H9 (cell line): ENCODE results near the gene EFCAB5. TPM values are rescaled to one million over a fixed set of nuclear protein-coding genes. Genes with fewer than 3 reads are reported as not detected.
A peak's percentile ranks its signal among the peaks of the same experiment; 100 is the strongest.

Experiments
- DNase-seq: peaks from one replicate; pipeline ENCODE4 v3.0.0-alpha.2; 2017
- H2AFZ ChIP-seq: one replicate; pipeline ENCODE4 v1.6.1; 2013; ENCODE audit warnings: mild to moderate bottlenecking, low read length, control low read depth, moderate library complexity
- H2AK5ac ChIP-seq: 2 replicates; pipeline ENCODE4 v1.6.1; 2013; ENCODE audit warnings: low read length, control low read depth, mixed read lengths; ENCODE audit not compliant: insufficient read length
- H2BK120ac ChIP-seq: one replicate; pipeline ENCODE4 v1.6.1; 2013; ENCODE audit warnings: low read depth, mild to moderate bottlenecking, low read length, control low read depth, inconsistent platforms; ENCODE audit not compliant: poor library complexity, severe bottlenecking
- H2BK12ac ChIP-seq: 2 replicates; pipeline ENCODE4 v1.6.1; 2013; ENCODE audit warnings: low read length, control low read depth, mixed read lengths, low read depth; ENCODE audit not compliant: insufficient read length
- H2BK15ac ChIP-seq: 2 replicates; pipeline ENCODE4 v1.6.1; 2013; ENCODE audit warnings: low read depth, low read length, control low read depth
- H2BK20ac ChIP-seq: one replicate; pipeline ENCODE4 v1.6.1; 2013; ENCODE audit warnings: low read depth, mild to moderate bottlenecking, low read length, control low read depth, inconsistent platforms; ENCODE audit not compliant: poor library complexity, severe bottlenecking
- H2BK5ac ChIP-seq: 2 replicates; pipeline ENCODE4 v1.6.1; 2013; ENCODE audit warnings: low read length, control low read depth, mixed read lengths; ENCODE audit not compliant: insufficient read length
- H3K14ac ChIP-seq: 2 replicates; pipeline ENCODE4 v1.6.1; 2013; ENCODE audit warnings: low read length, control low read depth; ENCODE audit not compliant: insufficient read depth
- H3K18ac ChIP-seq: 2 replicates; pipeline ENCODE4 v1.6.1; 2013; ENCODE audit warnings: low read depth, mild to moderate bottlenecking, mixed read lengths, low read length, control low read depth; ENCODE audit not compliant: insufficient read length
- H3K23ac ChIP-seq: 2 replicates; pipeline ENCODE4 v1.6.1; 2013; ENCODE audit warnings: low read length, control low read depth, mixed read lengths, low read depth; ENCODE audit not compliant: insufficient read length
- H3K23me2 ChIP-seq: 2 replicates; pipeline ENCODE4 v1.6.1; 2013; ENCODE audit warnings: low read depth, mild to moderate bottlenecking, mixed read lengths, low read length, control low read depth; ENCODE audit not compliant: insufficient read length, poor library complexity, severe bottlenecking
- H3K27ac ChIP-seq: 2 replicates; pipeline ENCODE4 v1.5.1; 2013; ENCODE audit warnings: low read length, control low read depth, mixed read lengths, low read depth; ENCODE audit not compliant: insufficient read length
- H3K27me3 ChIP-seq: 2 replicates; pipeline ENCODE4 v1.6.1; 2013; ENCODE audit warnings: low read length, control low read depth, inconsistent platforms; ENCODE audit not compliant: insufficient read depth
- H3K4ac ChIP-seq: 2 replicates; pipeline ENCODE4 v1.6.1; 2013; ENCODE audit warnings: low read depth, mild to moderate bottlenecking, control low read depth, inconsistent platforms, low read length, moderate library complexity
- H3K4me1 ChIP-seq: 2 replicates; pipeline ENCODE4 v1.6.1; 2013; ENCODE audit warnings: low read length, control low read depth, inconsistent platforms; ENCODE audit not compliant: insufficient read depth
- H3K4me2 ChIP-seq: 2 replicates; pipeline ENCODE4 v1.6.1; 2013; ENCODE audit warnings: low read length, control low read depth, mixed read lengths; ENCODE audit not compliant: insufficient read length, insufficient read depth
- H3K56ac ChIP-seq: 2 replicates; pipeline ENCODE4 v1.6.1; 2013; ENCODE audit warnings: low read depth, mild to moderate bottlenecking, mixed read lengths, low read length, control low read depth; ENCODE audit not compliant: insufficient read length
- H3K79me1 ChIP-seq: 2 replicates; pipeline ENCODE4 v1.6.1; 2013; ENCODE audit warnings: low read depth, mild to moderate bottlenecking, moderate library complexity, low read length, control low read depth, inconsistent platforms; ENCODE audit not compliant: insufficient read depth, poor library complexity, severe bottlenecking
- H3K79me2 ChIP-seq: 2 replicates; pipeline ENCODE4 v1.6.1; 2013; ENCODE audit warnings: low read length, control low read depth, inconsistent platforms; ENCODE audit not compliant: insufficient read depth
- H3K9ac ChIP-seq: 2 replicates; pipeline ENCODE4 v1.6.1; 2013; ENCODE audit warnings: low read length, control low read depth, mixed read lengths; ENCODE audit not compliant: insufficient read length; ENCODE audit errors: extremely low read depth
- H3K9me3 ChIP-seq: one replicate; pipeline ENCODE4 v1.6.1; 2013; ENCODE audit warnings: low read depth, low read length, inconsistent platforms; ENCODE audit not compliant: control insufficient read depth
- H3T11ph ChIP-seq: one replicate; pipeline ENCODE4 v1.6.1; 2013; ENCODE audit warnings: mild to moderate bottlenecking, low read length, control low read depth, inconsistent platforms
- H4K20me1 ChIP-seq: one replicate; pipeline ENCODE4 v1.6.1; 2013; ENCODE audit not compliant: control insufficient read depth, insufficient read length, insufficient read depth
- H4K5ac ChIP-seq: 2 replicates; pipeline ENCODE4 v1.6.1; 2013; ENCODE audit warnings: low read depth, mild to moderate bottlenecking, mixed read lengths, low read length, control low read depth; ENCODE audit not compliant: insufficient read length
- H4K8ac ChIP-seq: replicated peaks from 2 replicates; pipeline ENCODE4 v1.6.1; 2013; ENCODE audit warnings: low read length, control low read depth, mixed read lengths, low read depth; ENCODE audit not compliant: insufficient read length
- H4K91ac ChIP-seq: 2 replicates; pipeline ENCODE4 v1.6.1; 2013; ENCODE audit warnings: low read depth, mild to moderate bottlenecking, moderate library complexity, mixed read lengths, low read length, control low read depth; ENCODE audit not compliant: insufficient read length
- H3K27ac Mint-ChIP-seq, 3 experiments: 2 replicates in 2 of 3; 3 replicates in 1 of 3; pipeline ENCODE4 v1.8.0; 2020 to 2021; ENCODE audit warnings: mixed read lengths in 3 of 3, mild to moderate bottlenecking in 1 of 3, moderate library complexity in 1 of 3
- H3K27me3 Mint-ChIP-seq: 2 replicates; pipeline ENCODE4 v1.8.0; 2021; ENCODE audit warnings: low read depth, mild to moderate bottlenecking, moderate library complexity, mixed read lengths
- H3K36me3 Mint-ChIP-seq, 3 experiments: 2 replicates in 2 of 3; 3 replicates in 1 of 3; pipeline ENCODE4 v1.8.0; 2020 to 2021; ENCODE audit warnings: low read depth in 3 of 3, mixed read lengths in 3 of 3; ENCODE audit not compliant: insufficient read depth in 1 of 3
- H3K4me1 Mint-ChIP-seq, 2 experiments: 2 replicates each; pipeline ENCODE4 v1.8.0; 2020; ENCODE audit warnings: mixed read lengths in 2 of 2
- H3K4me3 Mint-ChIP-seq, 2 experiments: 2 replicates in 1 of 2; 3 replicates in 1 of 2; pipeline ENCODE4 v1.8.0; 2020 to 2021; ENCODE audit warnings: mild to moderate bottlenecking in 2 of 2, mixed read lengths in 2 of 2, moderate library complexity in 1 of 2
- H3K9me3 Mint-ChIP-seq, 2 experiments: 2 replicates in 1 of 2; 3 replicates in 1 of 2; pipeline ENCODE4 v1.8.0; 2020; ENCODE audit warnings: mild to moderate bottlenecking in 2 of 2, mixed read lengths in 2 of 2, moderate library complexity in 1 of 2
- WGBS: extraction: QIAGEN DNeasy Blood & Tissue Kit; methylation state at CpG from one replicate; pipeline ENCODE4 v1.1.7; 2013; ENCODE audit warnings: missing lambda C conversion rate, low lambda C conversion rate, mixed read lengths; ENCODE audit not compliant: insufficient read length; ENCODE audit errors: extremely low coverage; 5-methylcytosine and 5-hydroxymethylcytosine counted together
- total RNA-seq: library from RNA; stranded (reverse); gene quantifications from 2 replicates; pipeline ENCODE4 v1.2.1, GENCODE V29; 2021
- TF ChIP-seq, protein P1 (sequence below): fragments of 200-600 bp; sonication (generic); conservative IDR thresholded peaks from 3 replicates; pipeline ENCODE4 v1.8.0; 2021; ENCODE audit warnings: antibody characterized with exemption, mild to moderate bottlenecking

Gene EFCAB5
- total RNA-seq, 1 experiment from 2014 or later: not detected

DNA sequence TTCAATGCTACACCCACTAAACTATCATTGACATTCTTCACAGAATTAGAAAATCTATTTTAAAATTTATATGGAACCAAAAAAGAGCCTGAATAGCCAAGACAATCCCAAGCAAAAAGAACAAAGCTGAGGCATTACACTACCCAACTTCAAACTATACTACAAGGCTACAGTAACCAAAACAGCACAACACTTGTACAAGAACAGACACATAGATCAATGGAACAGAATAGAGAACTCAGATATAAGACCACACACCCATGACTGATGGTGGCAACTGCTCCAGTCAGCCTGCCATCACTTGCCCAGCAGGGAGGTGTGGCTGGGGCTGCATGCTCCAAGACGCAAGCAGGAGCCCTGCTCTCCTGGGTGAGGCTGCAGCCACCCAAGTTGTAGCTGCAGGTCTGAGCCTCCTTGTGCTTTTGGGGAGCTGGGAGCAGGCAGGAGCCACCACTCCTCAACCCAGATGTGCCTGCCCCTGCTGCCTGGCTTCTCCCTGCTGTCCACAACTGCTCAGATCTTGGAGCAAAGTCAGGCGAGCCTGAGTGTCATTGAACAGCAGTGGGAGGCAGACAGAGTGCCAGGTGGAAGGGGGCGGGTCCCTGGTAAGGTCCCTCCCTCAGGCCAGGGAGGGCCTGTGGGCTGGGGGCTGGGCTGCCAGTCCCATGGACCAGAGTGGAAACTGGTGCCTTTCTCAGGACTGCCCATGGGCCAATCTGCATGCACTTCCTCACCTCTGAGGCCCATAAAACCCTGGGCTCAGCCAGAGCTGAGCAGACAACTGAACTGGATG, 36.2 kb upstream of the EFCAB5 start:
- WGBS: no CpG with 5 or more reads among the region's 3 CpGs
- Mint-ChIP-seq H3K27ac (no peak overlapping the region; a peak in 1 of 7 replicates), H3K4me1 (no peaks in the 10 kb centered on the region), H3K4me3 (no peak overlapping the region), H3K27me3 (peaks cover 1% of the 10 kb centered on the region; the same call in 1 of the 2 replicates), H3K9me3 (peaks cover 16 to 26% of the 10 kb centered on the region in 2 experiments), H3K36me3 (peaks cover 10 to 16% (median 13%) of the 10 kb centered on the region in 3 experiments)
- Histone ChIP-seq H3K23me2 (no peaks in the 10 kb centered on the region), H4K91ac (no peak overlapping the region), H4K8ac (no peak overlapping the region), H3K9ac (no peak overlapping the region), H3K56ac (no peak overlapping the region), H3K79me2 (no peaks in the 10 kb centered on the region; the same call in 1 of the 2 replicates), H3K27me3 (no peaks in the 10 kb centered on the region), H3T11ph (no peak overlapping the region), H3K79me1 (no peaks in the 10 kb centered on the region), H2AK5ac (no peak overlapping the region), H2BK20ac (no peak overlapping the region), H3K4ac (no peak overlapping the region), H3K4me2 (no peak overlapping the region), H3K18ac (no peak overlapping the region), H3K27ac (no peak overlapping the region), H2BK120ac (no peak overlapping the region), H2BK15ac (no peak overlapping the region), H2BK5ac (no peak overlapping the region), H3K23ac (no peak overlapping the region), H2AFZ (no peak overlapping the region), H3K14ac (no peak overlapping the region), H4K20me1 (no peaks in the 10 kb centered on the region), H4K5ac (no peak overlapping the region), H3K4me1 (no peaks in the 10 kb centered on the region), H3K9me3 (no peaks in the 10 kb centered on the region), H2BK12ac (no peak overlapping the region)
- DNase-seq: peak; percentile 29
- TF ChIP-seq, protein P1, sequence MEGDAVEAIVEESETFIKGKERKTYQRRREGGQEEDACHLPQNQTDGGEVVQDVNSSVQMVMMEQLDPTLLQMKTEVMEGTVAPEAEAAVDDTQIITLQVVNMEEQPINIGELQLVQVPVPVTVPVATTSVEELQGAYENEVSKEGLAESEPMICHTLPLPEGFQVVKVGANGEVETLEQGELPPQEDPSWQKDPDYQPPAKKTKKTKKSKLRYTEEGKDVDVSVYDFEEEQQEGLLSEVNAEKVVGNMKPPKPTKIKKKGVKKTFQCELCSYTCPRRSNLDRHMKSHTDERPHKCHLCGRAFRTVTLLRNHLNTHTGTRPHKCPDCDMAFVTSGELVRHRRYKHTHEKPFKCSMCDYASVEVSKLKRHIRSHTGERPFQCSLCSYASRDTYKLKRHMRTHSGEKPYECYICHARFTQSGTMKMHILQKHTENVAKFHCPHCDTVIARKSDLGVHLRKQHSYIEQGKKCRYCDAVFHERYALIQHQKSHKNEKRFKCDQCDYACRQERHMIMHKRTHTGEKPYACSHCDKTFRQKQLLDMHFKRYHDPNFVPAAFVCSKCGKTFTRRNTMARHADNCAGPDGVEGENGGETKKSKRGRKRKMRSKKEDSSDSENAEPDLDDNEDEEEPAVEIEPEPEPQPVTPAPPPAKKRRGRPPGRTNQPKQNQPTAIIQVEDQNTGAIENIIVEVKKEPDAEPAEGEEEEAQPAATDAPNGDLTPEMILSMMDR: no peak
